K562 (cell line): ENCODE results near the gene RBM20.

Experiments
- CTCF ChIP-seq, 3 experiments: IDR thresholded peaks in 2 of 3; conservative IDR thresholded peaks in 1 of 3; 2 replicates each; pipeline ENCODE4 v1.5.1; 2011 to 2012; ENCODE audit warnings: low read length in 3 of 3, mild to moderate bottlenecking in 3 of 3, control low read depth in 2 of 3, improper control_type of control experiment in 1 of 3, inconsistent platforms in 1 of 3, low read depth in 1 of 3, mixed read lengths in 1 of 3, moderate library complexity in 1 of 3; ENCODE audit not compliant: insufficient read depth in 2 of 3
- HCFC1 ChIP-seq: IDR thresholded peaks from 2 replicates; pipeline ENCODE4 v1.6.1; 2012; ENCODE audit warnings: low read depth, low read length, improper control_type of control experiment
- HMG20B ChIP-seq: fragments of 250-450 bp; sonication (Bioruptor Pico); IDR thresholded peaks from 2 replicates; pipeline ENCODE4 v1.5.0; 2021; ENCODE audit warnings: mild to moderate bottlenecking
- MAZ ChIP-seq, 2 experiments: fragments of 450-650 bp in 1 of 2; sonication (generic) in 1 of 2; formaldehyde crosslinking; IDR thresholded peaks in 1 of 2; conservative IDR thresholded peaks in 1 of 2; 2 replicates each; pipeline versions ENCODE4 v1.4.0 to v1.5.0; 2020; ENCODE audit warnings: mild to moderate bottlenecking in 1 of 2, missing genetic modification reagents in 1 of 2
- SMC3 ChIP-seq: conservative IDR thresholded peaks from 2 replicates; pipeline ENCODE4 v1.6.1; 2011; ENCODE audit warnings: low read depth, low read length, improper control_type of control experiment; ENCODE audit not compliant: insufficient read depth
- SP2 ChIP-seq: IDR thresholded peaks from 2 replicates; pipeline ENCODE4 v1.6.1; 2011; ENCODE audit warnings: mild to moderate bottlenecking, low read depth, low read length, moderate library complexity; ENCODE audit not compliant: poor library complexity, severe bottlenecking; ENCODE audit errors: extremely low read depth
- TAF1 ChIP-seq: IDR thresholded peaks from 2 replicates; pipeline ENCODE4 v1.6.1; 2011; ENCODE audit warnings: mild to moderate bottlenecking, low read length, moderate library complexity; ENCODE audit not compliant: insufficient read depth, control insufficient read depth, severe bottlenecking; ENCODE audit errors: extremely low read depth
- TCF7L2 ChIP-seq: fragments of 150-350 bp; IDR thresholded peaks from 2 replicates; pipeline ENCODE4 v1.6.1; 2016; ENCODE audit warnings: low read depth, mild to moderate bottlenecking, low read length, moderate library complexity
- TEAD1 ChIP-seq, 2 experiments: fragments of 450-650 bp in 1 of 2; sonication (generic) in 1 of 2; formaldehyde crosslinking; IDR thresholded peaks; 2 replicates each; pipeline versions ENCODE4 v1.4.0 to v1.8.0; 2020 to 2022; ENCODE audit warnings: mild to moderate bottlenecking in 2 of 2, missing genetic modification reagents in 1 of 2
- XRCC5 ChIP-seq: fragments of 200-400 bp; formaldehyde crosslinking; IDR thresholded peaks from 2 replicates; pipeline ENCODE4 v1.6.1; 2017; ENCODE audit warnings: low read depth, mild to moderate bottlenecking, low read length
- ZBTB33 ChIP-seq: sonication (generic); formaldehyde crosslinking; IDR thresholded peaks from 2 replicates; pipeline ENCODE4 v1.8.1; 2023; ENCODE audit warnings: mild to moderate bottlenecking, missing genetic modification reagents
- ZNF398 ChIP-seq: fragments of 250-450 bp; sonication (Bioruptor Pico); IDR thresholded peaks from 2 replicates; pipeline ENCODE4 v1.8.0; 2021; ENCODE audit warnings: moderate library complexity, mild to moderate bottlenecking, inconsistent platforms
- ZNF449 ChIP-seq: fragments of 250-450 bp; sonication (Bioruptor Pico); IDR thresholded peaks from 2 replicates; pipeline ENCODE4 v1.8.0; 2022; ENCODE audit warnings: moderate library complexity, mild to moderate bottlenecking, inconsistent platforms

GRCh38 chr10:110778211-110778610, 134.1 kb downstream of the RBM20 start:
- TF ChIP-seq TEAD1 (CRISPR knock-in tag; IDR thresholded peaks at IDR 0.05) (no peak), CTCF (IDR thresholded peaks at IDR 0.05 in 2 of 3, conservative IDR thresholded peaks at IDR 0.05 in 1 of 3; ENCODE audit: insufficient read depth in 2 of 3, low read depth in 1 of 3, low read length in 3 of 3) (no peak), ZBTB33 (no peak), HMG20B (CRISPR knock-in tag) (no peak), SP2 (no peak), SMC3 (no peak), MAZ (CRISPR knock-in tag; conservative IDR thresholded peaks at IDR 0.05 in 1 of 2, IDR thresholded peaks at IDR 0.05 in 1 of 2) (no peak), TCF7L2 (no peak), XRCC5 (no peak), TAF1 (no peak), HCFC1 (no peak), ZNF398 (CRISPR knock-in tag) (no peak), ZNF449 (CRISPR knock-in tag) (no peak)
